ENCODE results near the gene KCNC2.

- TF ChIP-seq POLR2AphosphoS5 (IDR thresholded peaks at IDR 0.05): no peak
- no peak for TF ChIP-seq CTCF (IDR thresholded peaks at IDR 0.05)
- no peak for TF ChIP-seq POLR2A (IDR thresholded peaks at IDR 0.05)
- TF ChIP-seq EP300 (IDR thresholded peaks at IDR 0.05): no peak
Measured at GRCh38 chr12:75183967-75184366, 25.7 kb downstream of the KCNC2 start.
